ENCODE data around the gene MACROD2.

The MACROD2 gene

GRCh38 chr20:14958626-14959025 is 963.3 kb downstream of the MACROD2 start:
- TF ChIP-seq, protein P1, sequence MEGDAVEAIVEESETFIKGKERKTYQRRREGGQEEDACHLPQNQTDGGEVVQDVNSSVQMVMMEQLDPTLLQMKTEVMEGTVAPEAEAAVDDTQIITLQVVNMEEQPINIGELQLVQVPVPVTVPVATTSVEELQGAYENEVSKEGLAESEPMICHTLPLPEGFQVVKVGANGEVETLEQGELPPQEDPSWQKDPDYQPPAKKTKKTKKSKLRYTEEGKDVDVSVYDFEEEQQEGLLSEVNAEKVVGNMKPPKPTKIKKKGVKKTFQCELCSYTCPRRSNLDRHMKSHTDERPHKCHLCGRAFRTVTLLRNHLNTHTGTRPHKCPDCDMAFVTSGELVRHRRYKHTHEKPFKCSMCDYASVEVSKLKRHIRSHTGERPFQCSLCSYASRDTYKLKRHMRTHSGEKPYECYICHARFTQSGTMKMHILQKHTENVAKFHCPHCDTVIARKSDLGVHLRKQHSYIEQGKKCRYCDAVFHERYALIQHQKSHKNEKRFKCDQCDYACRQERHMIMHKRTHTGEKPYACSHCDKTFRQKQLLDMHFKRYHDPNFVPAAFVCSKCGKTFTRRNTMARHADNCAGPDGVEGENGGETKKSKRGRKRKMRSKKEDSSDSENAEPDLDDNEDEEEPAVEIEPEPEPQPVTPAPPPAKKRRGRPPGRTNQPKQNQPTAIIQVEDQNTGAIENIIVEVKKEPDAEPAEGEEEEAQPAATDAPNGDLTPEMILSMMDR (IDR thresholded peaks at IDR 0.05; ENCODE audit: low read depth, low read length), result no peak
- DNase-seq (ENCODE audit: extremely low read depth, low read depth), result no peak

DNA sequence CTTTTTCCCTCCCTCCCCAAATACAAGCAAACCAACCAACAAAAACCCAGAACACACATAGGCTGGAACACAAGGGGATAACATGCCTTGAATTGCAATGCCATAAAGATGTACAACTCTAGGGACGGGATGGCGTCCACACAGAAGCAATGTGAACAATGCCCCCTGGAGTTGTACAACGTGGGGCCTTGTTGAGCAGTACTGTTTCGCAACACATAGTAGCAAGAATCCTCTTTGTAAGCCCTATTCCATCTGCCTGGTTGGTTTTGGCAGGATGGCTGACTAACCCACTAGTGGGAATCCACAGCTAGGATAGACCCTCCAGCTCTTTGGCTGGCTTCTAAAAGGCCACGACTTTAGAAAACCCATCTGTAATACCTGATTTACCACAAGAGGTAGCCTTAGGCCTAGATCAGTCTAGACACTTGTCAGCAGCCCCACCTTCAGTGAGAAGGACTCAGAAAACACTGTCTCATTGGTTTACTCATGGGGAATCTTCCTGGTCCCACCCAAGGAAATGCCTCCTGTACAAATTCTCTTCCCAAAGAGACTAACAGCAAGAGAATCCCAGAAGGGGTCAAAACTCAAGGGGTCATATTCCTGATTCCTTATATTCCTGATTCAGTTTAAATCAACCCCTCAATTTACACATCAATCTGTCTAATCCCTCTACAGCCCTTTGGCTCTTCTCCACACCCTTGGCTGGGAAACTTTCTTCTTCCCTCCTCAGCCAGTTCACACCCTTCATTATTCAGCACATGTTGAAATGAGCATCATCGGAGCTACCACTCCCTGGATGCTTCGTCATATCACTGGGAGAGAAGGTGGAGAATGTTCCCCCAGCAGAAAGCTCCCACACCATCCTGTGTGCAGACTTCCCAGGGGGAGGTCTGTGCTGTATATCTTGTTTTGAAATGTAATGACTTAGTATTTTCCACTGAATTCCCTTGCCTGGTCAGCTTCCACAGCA is 964.5 kb downstream of the MACROD2 start:
- TF ChIP-seq, protein P1 (IDR thresholded peaks at IDR 0.05; ENCODE audit: low read depth, low read length), result no peak
- no peak for DNase-seq (ENCODE audit: extremely low read depth, low read depth)

DNA sequence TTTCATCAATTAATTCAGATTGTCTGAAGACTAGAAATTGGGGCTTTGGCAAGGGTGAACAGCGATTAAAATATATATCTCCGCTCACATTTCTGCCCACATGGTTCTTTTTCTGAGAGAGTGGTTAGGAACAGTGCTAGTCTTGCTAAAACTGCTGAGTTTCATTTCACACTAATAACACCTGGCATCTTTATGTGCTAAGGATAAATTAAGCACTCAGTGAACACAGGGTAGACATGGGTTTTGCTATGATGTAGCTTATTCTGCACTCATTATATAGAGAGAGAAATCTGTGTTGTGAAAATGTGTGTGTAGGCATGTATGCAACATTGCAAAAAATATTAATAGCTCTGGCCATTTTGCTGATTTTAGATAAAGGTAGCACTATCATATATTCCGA is 965.5 kb downstream of the MACROD2 start:
- TF ChIP-seq, protein P1 (IDR thresholded peaks at IDR 0.05; ENCODE audit: low read depth, low read length), result no peak
- DNase-seq (ENCODE audit: extremely low read depth, low read depth), result no peak

DNA sequence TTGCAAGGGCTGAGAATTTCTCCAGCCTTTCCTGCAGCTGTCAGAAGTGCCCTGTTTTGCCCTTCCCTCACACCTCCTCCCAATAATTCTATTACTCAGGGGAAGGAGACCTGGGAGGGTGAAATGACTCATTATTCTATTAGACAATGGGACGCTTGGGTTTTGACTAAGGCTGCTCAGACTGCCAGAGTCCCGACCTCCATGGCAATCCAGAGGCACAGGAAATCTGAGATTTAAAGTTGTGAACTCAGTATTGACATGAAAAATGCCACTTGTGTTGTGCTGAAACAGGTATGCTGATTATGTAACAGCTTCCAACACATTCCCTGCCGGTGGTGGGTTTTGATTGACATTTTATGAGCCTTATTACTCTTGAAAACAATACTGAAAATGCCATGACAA is 967.9 kb downstream of the MACROD2 start:
- TF ChIP-seq, protein P1 (IDR thresholded peaks at IDR 0.05; ENCODE audit: low read depth, low read length), result no peak
- DNase-seq (ENCODE audit: extremely low read depth, low read depth), result no peak

- DNase-seq (ENCODE audit: extremely low read depth, low read depth), result no peak
- TF ChIP-seq, protein P1 (IDR thresholded peaks at IDR 0.05; ENCODE audit: low read depth, low read length), result no peak
Measured at GRCh38 chr20:14966203-14966602, 970.9 kb downstream of the MACROD2 start.

DNA sequence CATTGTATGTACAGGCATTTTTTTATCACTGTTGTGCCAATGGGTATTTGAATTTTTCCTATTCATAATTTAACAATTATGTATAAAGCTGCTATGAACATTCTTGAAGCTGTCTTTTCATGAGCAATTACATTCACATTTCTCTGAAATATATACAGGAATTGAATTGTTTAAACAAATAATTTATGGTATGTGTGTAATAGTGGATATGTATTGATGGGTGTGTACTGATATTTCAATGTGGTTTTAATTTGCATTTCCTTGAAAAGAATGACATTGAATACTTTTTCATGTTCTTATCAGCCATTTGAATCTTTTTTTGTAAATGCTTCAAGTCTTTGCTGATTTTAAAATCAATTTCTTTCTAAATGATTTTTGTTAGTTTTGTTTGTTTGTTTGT is 971.5 kb downstream of the MACROD2 start:
- TF ChIP-seq, protein P1 (IDR thresholded peaks at IDR 0.05; ENCODE audit: low read depth, low read length), result no peak
- DNase-seq (ENCODE audit: extremely low read depth, low read depth), result no peak

DNA sequence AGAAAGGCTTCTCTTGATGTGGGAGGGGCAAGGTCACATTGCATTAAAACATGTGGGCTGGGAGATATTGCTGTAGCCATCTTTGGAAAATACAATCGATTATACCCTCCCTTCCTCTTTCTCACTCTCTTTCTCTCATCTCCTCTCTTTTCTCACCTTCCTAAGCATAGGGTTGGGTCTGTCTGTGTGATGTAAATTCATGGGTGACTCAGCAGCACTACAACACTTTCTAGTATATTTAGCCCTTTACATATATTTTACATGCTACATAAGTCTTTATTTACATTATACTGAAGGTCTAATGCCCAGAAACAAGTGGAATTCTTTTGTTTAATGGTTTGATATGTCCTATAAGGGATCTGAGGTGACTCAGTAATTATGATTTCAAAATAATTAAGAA is 976.9 kb downstream of the MACROD2 start:
- DNase-seq (ENCODE audit: extremely low read depth, low read depth), result no peak
- TF ChIP-seq, protein P1 (IDR thresholded peaks at IDR 0.05; ENCODE audit: low read depth, low read length), result no peak

All from AG09319 (cell line).